Fibroblast of lung (primary cell): Measurements from ENCODE around the gene OR10H1. TPM values are rescaled to one million over a fixed set of nuclear protein-coding genes. Genes with fewer than 3 reads are reported as not detected.

Experiments used
- DNase-seq, 2 donors: peaks; one replicate each; pipeline versions ENCODE4 v3.0.0 to v3.0.0-alpha.2; 2010; ENCODE audit warnings: low read depth in 2 of 2
- H2AFZ ChIP-seq: 2 replicates; pipeline ENCODE4 v1.5.1; 2012; ENCODE audit warnings: low read length, control low read depth, inconsistent platforms
- H3K27ac ChIP-seq: 2 replicates; pipeline ENCODE4 v1.5.1; 2011; ENCODE audit warnings: low read length, control low read depth; ENCODE audit not compliant: insufficient read depth
- H3K27me3 ChIP-seq: 2 replicates; pipeline ENCODE4 v1.5.1; 2011; ENCODE audit warnings: mild to moderate bottlenecking, low read length; ENCODE audit not compliant: control insufficient read depth, insufficient read depth
- H3K36me3 ChIP-seq: 2 replicates; pipeline ENCODE4 v1.5.1; 2011; ENCODE audit warnings: low read length; ENCODE audit not compliant: control insufficient read depth, insufficient read depth
- H3K4me1 ChIP-seq: 2 replicates; pipeline ENCODE4 v1.5.1; 2011; ENCODE audit warnings: low read length; ENCODE audit not compliant: control insufficient read depth, insufficient read depth; ENCODE audit errors: extremely low read depth
- H3K4me2 ChIP-seq: 2 replicates; pipeline ENCODE4 v1.5.1; 2011; ENCODE audit warnings: low read length, control low read depth; ENCODE audit not compliant: insufficient read depth; ENCODE audit errors: extremely low read depth
- H3K4me3 ChIP-seq, 4 experiments: fragments of 200-600 bp in 1 of 4; sonication (generic) in 1 of 4; replicated peaks in 1 of 4; 2 replicates each; pipeline ENCODE4 v1.5.1; 2011 to 2016; ENCODE audit warnings: low read length in 4 of 4, low read depth in 3 of 4, mild to moderate bottlenecking in 3 of 4, control low read depth in 2 of 4, inconsistent platforms in 1 of 4, mixed read lengths in 1 of 4; ENCODE audit not compliant: insufficient read depth in 1 of 4; ENCODE audit errors: control extremely low read depth in 1 of 4
- H3K79me2 ChIP-seq: 2 replicates; pipeline ENCODE4 v1.5.1; 2012; ENCODE audit warnings: mild to moderate bottlenecking, low read length, inconsistent platforms; ENCODE audit not compliant: control insufficient read depth, insufficient read depth
- H3K9ac ChIP-seq: 2 replicates; pipeline ENCODE4 v1.5.1; 2011; ENCODE audit warnings: mild to moderate bottlenecking, low read length, control low read depth; ENCODE audit not compliant: insufficient read depth
- H3K9me3 ChIP-seq: 2 replicates; pipeline ENCODE4 v1.5.1; 2012; ENCODE audit warnings: low read depth, low read length; ENCODE audit not compliant: control insufficient read depth, insufficient read depth
- H4K20me1 ChIP-seq: 2 replicates; pipeline ENCODE4 v1.5.1; 2011; ENCODE audit warnings: low read length; ENCODE audit not compliant: control insufficient read depth, insufficient read depth; ENCODE audit errors: extremely low read depth
- CTCF ChIP-seq, 2 donors: IDR thresholded peaks in 1 of 2; conservative IDR thresholded peaks in 1 of 2; 1 replicate in 1 of 2; 2 replicates in 1 of 2; pipeline ENCODE4 v1.5.1; 2011 to 2012; ENCODE audit warnings: low read length in 2 of 2, control low read depth in 1 of 2, inconsistent platforms in 1 of 2, low read depth in 1 of 2, mild to moderate bottlenecking in 1 of 2
- EZH2 ChIP-seq: IDR thresholded peaks from 2 replicates; pipeline ENCODE4 v1.5.1; 2012; ENCODE audit warnings: low read length, control low read depth, mild to moderate bottlenecking; ENCODE audit errors: missing control alignments
- polyA minus RNA-seq: library from RNA; depleted of rRNA, polyadenylated mRNA; stranded (reverse); fragments of >200 nt; gene quantifications from 2 replicates; pipeline ENCODE4 v1.2.3, GENCODE V29; 2011; ENCODE audit warnings: low replicate concordance
- polyA plus RNA-seq, 2 donors: library from polyadenylated mRNA; depleted of rRNA in 1 of 2; stranded (reverse) in 1 of 2; unstranded in 1 of 2; fragments of >200 nt; gene quantifications; 2 replicates each; pipeline ENCODE4 v1.2.1, GENCODE V29; 2011 to 2012; ENCODE audit warnings: missing spikeins in 1 of 2
- total RNA-seq: library from RNA; depleted of rRNA; stranded (reverse); fragments of >200 nt; gene quantifications from 2 replicates; pipeline ENCODE4 v1.2.1, GENCODE V29; 2014

Gene OR10H1
- total RNA-seq (not detected in 2 replicates), polyA plus RNA-seq (not detected in 2 replicates), polyA minus RNA-seq (not detected in 2 replicates)
- not detected in 2 replicates for polyA plus RNA-seq (2012)

- Histone ChIP-seq H3K4me1 (no peaks in the 10 kb centered on the region), H3K4me3 (no peak within 1 kb of the TSS), H3K36me3 (no peaks in the 10 kb centered on the region), H3K79me2 (no peaks in the 10 kb centered on the region), H3K9me3 (no peaks in the 10 kb centered on the region), H4K20me1 (no peaks in the 10 kb centered on the region), H3K27ac (no peak within 1 kb of the TSS), H3K4me2 (no peak within 1 kb of the TSS), H3K9ac (no peak within 1 kb of the TSS), H3K27me3 (no peaks in the 10 kb centered on the region), H2AFZ (no peak within 1 kb of the TSS)
- TF ChIP-seq EZH2: no peak
- TF ChIP-seq CTCF (conservative IDR thresholded peaks at IDR 0.05 in 1 of 2, IDR thresholded peaks at IDR 0.05 in 1 of 2; ENCODE audit: low read depth in 1 of 2, low read length in 2 of 2): no peak
- DNase-seq: no peak
These were observed at the start of gene OR10H1 for GRCh38 chr19:15815306-15815705. TSS of gene OR10H1 (minus strand) at chr19:15815664. CDS start at chr19:15808037, 7,627 bp downstream.

- no peak overlapping the region for H3K4me2 ChIP-seq
- H4K20me1 ChIP-seq: no peaks in the 10 kb centered on the region
- no peaks in the 10 kb centered on the region for H3K4me1 ChIP-seq
- H3K4me3 ChIP-seq: no peak overlapping the region
- no peak for TF ChIP-seq CTCF (conservative IDR thresholded peaks at IDR 0.05 in 1 of 2, IDR thresholded peaks at IDR 0.05 in 1 of 2; ENCODE audit: low read depth in 1 of 2, low read length in 2 of 2)
- no peak for DNase-seq
- H3K79me2 ChIP-seq: no peaks in the 10 kb centered on the region
- no peak overlapping the region for H3K27ac ChIP-seq
- no peak overlapping the region for H2AFZ ChIP-seq
- H3K9me3 ChIP-seq: no peaks in the 10 kb centered on the region
- H3K36me3 ChIP-seq: no peaks in the 10 kb centered on the region
- H3K9ac ChIP-seq: no peak overlapping the region
- no peaks in the 10 kb centered on the region for H3K27me3 ChIP-seq
These were observed 49.4 kb upstream of the OR10H1 start for GRCh38 chr19:15864824-15865223.

- no peak for DNase-seq
- no peak overlapping the region for H3K4me2 ChIP-seq
- no peak for TF ChIP-seq CTCF (conservative IDR thresholded peaks at IDR 0.05 in 1 of 2, IDR thresholded peaks at IDR 0.05 in 1 of 2; ENCODE audit: low read depth in 1 of 2, low read length in 2 of 2)
- no peak for TF ChIP-seq EZH2
These were observed 47.8 kb upstream of the OR10H1 start for GRCh38 chr19:15863272-15863671.

More at GRCh38 chr19:15863272-15863671, 47.8 kb upstream of the OR10H1 start:
- H3K27me3 ChIP-seq: no peaks in the 10 kb centered on the region
- H3K4me1 ChIP-seq: no peaks in the 10 kb centered on the region
- no peaks in the 10 kb centered on the region for H3K79me2 ChIP-seq
- no peak overlapping the region for H3K9ac ChIP-seq
- no peaks in the 10 kb centered on the region for H3K36me3 ChIP-seq
- H2AFZ ChIP-seq: no peak overlapping the region
- no peaks in the 10 kb centered on the region for H4K20me1 ChIP-seq
- no peak overlapping the region for H3K4me3 ChIP-seq
- H3K27ac ChIP-seq: no peak overlapping the region
- no peaks in the 10 kb centered on the region for H3K9me3 ChIP-seq
